ENCODE results near the gene ZNF785.

Gene ZNF785

DNA sequence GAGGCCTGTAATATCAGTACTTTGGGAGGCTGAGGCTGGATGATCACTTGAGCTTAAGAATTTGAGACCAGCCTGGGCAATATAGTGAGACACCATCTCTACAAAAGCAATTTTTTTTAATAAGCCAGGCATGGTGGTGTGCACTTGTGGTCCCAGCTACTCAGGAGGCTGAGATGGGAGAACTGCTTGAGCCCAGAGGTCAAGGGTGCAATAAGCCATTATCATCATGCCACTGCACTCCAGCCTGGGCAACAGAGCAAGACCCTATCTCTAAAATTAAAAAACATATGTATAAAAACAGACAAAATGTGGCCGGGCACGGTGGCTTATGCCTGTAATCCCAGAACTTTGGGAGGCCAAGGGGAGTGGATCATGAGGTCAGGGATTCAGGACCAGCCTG is 3.2 kb upstream of the ZNF785 start:
- FAIRE-seq (no peak), DNase-seq (ENCODE audit: insufficient read length, low spot score) (no peak)
- no peak for TF ChIP-seq POLR2A (IDR thresholded peaks at IDR 0.05; ENCODE audit: low read depth, low read length)

- FAIRE-seq: no peak
- DNase-seq (ENCODE audit: insufficient read length, low spot score): no peak
These were observed 486 bp downstream of the ZNF785 start for GRCh38 chr16:30585022-30585399.

DNA sequence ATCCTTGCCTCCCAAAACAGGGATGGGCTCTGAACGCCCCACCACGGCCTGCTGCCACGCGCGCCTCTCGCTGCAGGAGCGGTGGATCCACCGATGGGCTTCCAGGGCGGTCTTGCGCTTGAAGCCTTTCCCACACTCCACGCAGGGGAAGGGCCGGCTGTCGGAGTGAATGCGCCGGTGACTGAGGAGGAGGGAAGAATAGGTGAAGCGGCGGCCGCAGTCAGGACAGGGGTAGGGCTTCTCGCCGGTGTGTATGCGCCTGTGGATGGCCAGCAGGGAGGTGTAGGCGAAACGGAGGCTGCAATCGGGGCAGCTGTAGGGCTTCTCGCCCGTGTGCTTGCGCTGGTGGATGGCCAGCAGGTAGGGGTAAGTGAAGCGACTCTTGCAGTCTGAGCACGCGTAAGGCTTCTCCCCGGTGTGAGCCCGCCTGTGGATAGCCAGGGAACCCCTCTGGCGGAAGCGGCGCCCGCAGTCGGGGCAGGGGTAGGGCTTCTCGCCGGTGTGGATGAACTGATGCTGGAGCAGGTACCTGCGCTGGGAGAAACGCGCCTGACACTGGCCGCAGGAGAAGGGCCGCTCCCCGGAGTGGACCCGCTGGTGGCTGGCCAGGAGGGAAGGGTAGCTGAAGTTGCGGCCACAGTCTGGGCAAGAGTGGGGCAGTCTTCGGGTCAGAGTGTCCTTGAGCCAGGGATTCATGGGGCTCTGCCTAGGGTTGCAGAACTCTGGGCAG is 2.7 kb downstream of the ZNF785 start:
- DNase-seq (ENCODE audit: insufficient read length, low spot score) (no peak), FAIRE-seq (no peak)
- no peak for TF ChIP-seq POLR2A (IDR thresholded peaks at IDR 0.05; ENCODE audit: low read depth, low read length)

More at GRCh38 chr16:30585022-30585399, 486 bp downstream of the ZNF785 start:
- TF ChIP-seq POLR2A (IDR thresholded peaks at IDR 0.05; ENCODE audit: low read depth, low read length): no peak

- DNase-seq (ENCODE audit: insufficient read length, low spot score) (no peak), FAIRE-seq (no peak)
- no peak for TF ChIP-seq POLR2A (IDR thresholded peaks at IDR 0.05; ENCODE audit: low read depth, low read length)
These were observed 4.0 kb downstream of the ZNF785 start for GRCh38 chr16:30581457-30581856.

DNA sequence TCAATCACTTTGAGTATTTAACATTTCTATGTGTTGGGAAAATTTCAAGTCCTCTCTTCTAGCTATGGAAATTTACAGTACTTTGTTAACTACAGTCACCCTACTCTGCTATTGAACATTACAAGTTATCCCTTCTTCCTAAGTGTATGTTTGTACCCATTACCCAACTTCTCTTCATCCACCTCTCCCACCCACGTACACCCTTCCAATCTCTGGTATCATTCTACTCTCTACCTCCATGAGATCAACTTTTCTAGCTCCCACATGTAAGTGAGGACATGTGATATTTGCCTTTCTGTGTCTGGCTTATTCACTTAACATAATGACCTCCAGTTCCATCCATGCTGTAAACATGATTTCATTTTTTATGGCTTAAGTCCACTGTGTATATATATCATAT is 10.8 kb downstream of the ZNF785 start:
- no peak for TF ChIP-seq POLR2A (IDR thresholded peaks at IDR 0.05; ENCODE audit: low read depth, low read length)
- DNase-seq (ENCODE audit: insufficient read length, low spot score) (no peak), FAIRE-seq (no peak)

DNA sequence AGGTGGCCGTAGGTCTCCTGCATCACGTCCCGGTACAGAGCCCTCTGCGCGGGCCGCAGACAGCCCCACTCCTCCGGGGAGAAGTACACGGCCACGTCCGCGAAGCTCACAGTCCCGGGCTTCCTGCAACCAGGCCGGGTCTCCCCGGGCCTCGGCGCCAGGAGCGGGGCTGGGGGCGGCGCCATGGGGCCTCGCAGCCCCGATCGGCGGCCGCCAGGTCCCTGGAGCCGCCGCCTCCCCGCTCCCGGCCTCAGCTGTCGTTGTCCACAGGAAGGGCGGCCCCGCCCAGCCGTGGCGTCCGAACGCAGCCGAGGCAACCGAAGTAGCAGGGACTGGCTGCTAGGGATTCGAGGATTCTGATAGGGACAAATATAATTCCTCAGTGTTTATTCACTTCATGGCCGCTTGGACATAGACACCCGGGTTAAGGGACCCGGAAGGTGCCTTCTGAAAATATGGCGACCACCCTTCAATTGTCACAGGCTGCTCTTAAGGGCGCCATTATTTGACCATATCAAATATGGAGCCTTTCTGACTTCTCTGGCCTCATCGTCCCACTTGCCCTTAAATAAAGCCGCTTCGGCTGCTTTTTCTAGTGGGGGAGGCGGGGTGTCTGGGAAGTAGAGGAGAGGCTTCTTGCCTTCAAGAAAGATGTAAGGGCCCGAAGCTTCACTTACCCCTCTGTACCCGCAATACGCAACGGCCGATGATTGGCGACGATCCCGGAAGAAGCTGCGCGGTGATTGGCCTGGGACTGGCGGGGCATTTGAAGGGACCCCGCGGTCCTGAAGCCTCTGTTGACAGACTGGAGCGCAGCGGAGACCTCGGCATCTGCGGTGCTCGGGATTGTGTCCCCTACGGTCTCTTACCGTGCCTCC is 13.8 kb downstream of the ZNF785 start, which contains the start of gene ZNF688:
TSS of gene ZNF688 (minus strand) at position 270 of the 878 bp plus-strand sequence. CDS start at position 185, 85 bp downstream.
- peak; percentile 67 for FAIRE-seq
- TF ChIP-seq POLR2A (IDR thresholded peaks at IDR 0.05; ENCODE audit: low read depth, low read length): peak; percentile 53
- DNase-seq (ENCODE audit: insufficient read length, low spot score): peak; percentile 93

GRCh38 chr16:30570636-30571444 is 14.7 kb downstream of the ZNF785 start:
- FAIRE-seq: no peak
- no peak for DNase-seq (ENCODE audit: insufficient read length, low spot score)
- no peak for TF ChIP-seq POLR2A (IDR thresholded peaks at IDR 0.05; ENCODE audit: low read depth, low read length)

DNA sequence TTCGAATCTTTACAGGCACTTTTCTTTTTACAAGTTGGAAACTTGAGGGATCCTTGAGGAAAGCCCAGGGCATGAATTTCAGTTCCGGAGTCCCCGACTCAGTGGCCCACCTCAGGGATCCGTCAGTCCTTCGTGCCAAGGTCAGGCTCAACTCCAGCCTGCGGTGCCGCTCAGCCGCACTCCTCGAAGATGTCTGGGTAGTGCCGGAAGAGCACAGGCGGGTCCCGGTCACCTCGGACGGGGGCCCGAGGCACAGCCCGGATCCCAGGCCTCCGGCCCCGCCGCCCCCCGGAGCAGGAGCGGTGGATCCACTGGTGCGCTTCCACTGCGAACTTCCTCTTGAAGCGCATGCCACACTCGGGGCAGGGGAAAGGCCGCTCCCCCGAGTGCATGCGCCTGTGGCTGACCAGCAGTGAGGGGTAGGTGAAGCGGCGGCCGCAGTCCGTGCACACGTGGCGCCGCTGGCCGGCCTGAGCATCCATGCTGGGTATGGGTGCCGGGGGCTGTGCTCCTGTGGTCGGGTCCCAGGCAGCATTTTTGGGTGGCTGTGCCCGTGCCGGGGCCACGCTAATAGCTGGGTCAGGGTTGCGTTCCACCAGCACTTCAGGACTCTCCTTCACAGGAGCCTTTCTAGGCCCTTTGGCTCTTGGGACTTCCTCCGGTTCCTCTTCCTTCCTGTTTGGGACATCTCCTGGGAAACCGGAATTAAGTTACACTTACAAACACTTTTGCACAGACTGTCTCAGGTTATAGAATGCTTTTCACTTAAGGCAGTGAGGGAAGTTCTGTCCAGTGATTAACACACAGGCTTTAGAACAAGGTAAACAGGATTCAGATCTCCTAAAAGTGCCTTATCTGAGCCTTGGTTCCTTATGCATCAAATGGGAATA is 15.5 kb downstream of the ZNF785 start:
- no peak for TF ChIP-seq POLR2A (IDR thresholded peaks at IDR 0.05; ENCODE audit: low read depth, low read length)
- FAIRE-seq (no peak), DNase-seq (ENCODE audit: insufficient read length, low spot score) (no peak)

DNA sequence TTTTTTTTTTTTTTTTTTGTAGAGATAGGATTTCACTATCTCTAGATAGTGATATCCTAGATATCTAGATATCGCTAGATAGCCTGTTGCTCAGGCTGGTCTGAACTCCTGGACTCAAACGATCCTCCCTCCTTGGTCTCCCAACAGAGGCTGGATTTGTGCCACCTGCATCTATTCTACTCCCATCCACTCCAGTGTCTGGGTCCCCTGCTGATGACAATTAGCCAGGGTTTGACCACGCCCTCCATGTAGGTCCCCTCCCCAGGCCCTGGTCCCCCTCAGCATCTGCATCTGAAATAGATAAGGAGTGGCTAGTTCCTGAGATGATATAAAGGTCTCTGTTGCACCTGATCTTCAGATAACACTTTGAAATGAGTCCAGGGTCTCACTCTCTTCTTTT is 16.2 kb downstream of the ZNF785 start:
- DNase-seq (ENCODE audit: insufficient read length, low spot score) (no peak), FAIRE-seq (no peak)
- TF ChIP-seq POLR2A (IDR thresholded peaks at IDR 0.05; ENCODE audit: low read depth, low read length): no peak

DNA sequence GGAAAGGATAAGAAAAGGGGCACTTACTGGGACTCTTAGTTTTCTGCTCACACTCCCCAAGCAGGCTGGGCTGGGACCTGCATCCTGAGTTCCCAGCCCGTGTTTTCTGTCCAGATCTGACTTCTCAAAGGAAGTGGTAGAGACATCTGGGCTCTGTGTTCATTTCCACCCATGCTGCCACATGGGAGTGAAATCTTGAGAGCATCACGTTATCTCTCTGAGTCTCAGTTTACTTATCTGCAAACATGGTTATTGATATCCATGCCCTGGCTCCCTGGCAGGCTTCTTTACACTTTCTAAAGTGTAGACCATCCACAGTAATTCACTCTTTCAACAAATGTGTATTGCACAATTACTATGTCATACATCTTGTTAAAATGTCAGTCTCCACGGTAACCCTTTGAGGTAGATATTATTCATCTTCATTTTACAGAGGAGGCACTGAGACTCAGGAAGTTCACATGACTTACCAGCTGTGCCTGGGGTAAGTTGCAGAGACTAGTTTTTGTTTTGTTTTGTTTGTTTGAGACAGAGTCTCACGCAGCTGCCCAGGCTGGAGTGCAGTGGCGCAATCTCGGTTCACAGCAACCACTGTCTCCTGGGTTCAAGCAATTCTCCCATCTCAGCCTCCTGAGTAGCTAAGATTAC is 17.4 kb downstream of the ZNF785 start:
- TF ChIP-seq POLR2A (IDR thresholded peaks at IDR 0.05; ENCODE audit: low read depth, low read length): no peak
- peak; percentile 62 for DNase-seq (ENCODE audit: insufficient read length, low spot score)
- peak; percentile 69 for FAIRE-seq

DNA sequence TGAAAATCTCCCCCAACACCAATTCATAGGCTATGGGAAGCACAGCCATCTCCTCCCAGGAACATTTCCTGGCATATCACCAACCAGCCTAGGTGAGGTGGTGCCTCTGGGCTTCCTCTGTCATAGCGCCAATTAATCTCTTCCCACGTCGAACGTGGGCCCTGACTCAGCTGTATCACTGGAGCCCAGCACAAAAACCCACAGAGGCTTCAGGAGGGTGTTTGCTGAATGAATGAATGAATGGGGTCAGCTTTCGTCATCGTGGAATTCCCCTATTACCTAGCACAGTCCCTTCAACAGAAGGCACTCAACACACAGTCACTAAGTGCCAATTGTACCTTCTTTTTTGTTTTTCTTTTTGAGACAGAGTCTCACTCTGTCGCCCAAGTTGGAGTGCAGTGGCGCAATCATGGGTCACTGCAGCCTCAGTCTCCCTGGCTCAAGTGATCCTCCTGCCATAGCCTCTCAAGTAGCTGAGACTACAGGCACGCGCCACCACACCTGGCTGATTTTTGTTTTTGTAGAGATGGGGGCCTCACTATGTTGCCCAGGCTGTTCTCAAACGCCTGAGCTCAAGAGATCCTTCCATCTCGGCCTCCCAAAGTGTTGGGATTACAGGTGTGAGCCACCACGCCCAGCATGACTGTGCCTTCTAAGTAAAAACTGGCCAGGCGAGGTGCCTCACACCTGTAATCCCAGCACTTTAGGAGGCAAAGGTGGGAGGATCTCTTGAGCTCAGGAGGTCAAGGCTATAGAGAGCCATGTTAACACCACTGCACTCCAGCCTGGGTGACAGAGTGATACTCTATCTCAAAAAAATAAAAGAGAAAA is 18.1 kb downstream of the ZNF785 start:
- DNase-seq (ENCODE audit: insufficient read length, low spot score): peak; percentile 19
- FAIRE-seq: no peak
- TF ChIP-seq POLR2A (IDR thresholded peaks at IDR 0.05; ENCODE audit: low read depth, low read length): no peak

GRCh38 chr16:30566531-30566930 is 19.0 kb downstream of the ZNF785 start:
- no peak for DNase-seq (ENCODE audit: insufficient read length, low spot score)
- TF ChIP-seq POLR2A (IDR thresholded peaks at IDR 0.05; ENCODE audit: low read depth, low read length): no peak
- FAIRE-seq: no peak

All from H54 (cell line).